Gastrocnemius medialis (tissue), 4 donors: Measurements from ENCODE around the gene SOX30. TPM values are rescaled to one million over a fixed set of nuclear protein-coding genes. Genes with fewer than 3 reads are reported as not detected.
"Not testable (repeated sequence)": the region's sequence is repeated elsewhere in the genome, so short reads cannot be mapped to it uniquely, and the experiment has no call there.

Experiments used
- ATAC-seq, 2 donors: fragments of 150-250 bp; one replicate each; pipeline ENCODE4 v1.9.1; 2016
- DNase-seq, 2 donors: peaks; one replicate each; pipeline ENCODE4 v3.0.0-alpha.2; 2019
- H3K27ac ChIP-seq, 4 donors: fragments of 200-600 bp; sonication (generic); 1 replicate in 1 of 4; 2 replicates in 3 of 4; pipeline ENCODE4 v1.5.1; 2016 to 2018; ENCODE audit warnings: mild to moderate bottlenecking in 2 of 4, moderate library complexity in 1 of 4
- H3K27me3 ChIP-seq, 3 donors: fragments of 200-600 bp; sonication (generic) in 2 of 3; 1 replicate in 1 of 3; 2 replicates in 2 of 3; pipeline versions ENCODE4 v1.5.1 to v1.6.0; 2016 to 2019; ENCODE audit warnings: mild to moderate bottlenecking in 1 of 3, moderate library complexity in 1 of 3
- H3K36me3 ChIP-seq, 2 donors: fragments of 200-600 bp; sonication (generic) in 1 of 2; one replicate each; pipeline ENCODE4 v1.5.1; 2017 to 2018
- H3K4me1 ChIP-seq, 2 donors: fragments of 200-600 bp; sonication (generic) in 1 of 2; one replicate each; pipeline ENCODE4 v1.5.1; 2016 to 2017; ENCODE audit warnings: mild to moderate bottlenecking in 2 of 2
- H3K4me3 ChIP-seq, 4 donors: fragments of 200-600 bp; sonication (generic) in 3 of 4; 1 replicate in 1 of 4; 2 replicates in 3 of 4; pipeline ENCODE4 v1.5.1; 2016 to 2019; ENCODE audit warnings: mild to moderate bottlenecking in 2 of 4
- H3K9me3 ChIP-seq, 3 donors: fragments of 200-600 bp; sonication (generic) in 2 of 3; 1 replicate in 1 of 3; 2 replicates in 2 of 3; pipeline ENCODE4 v1.5.1; 2016 to 2019
- POLR2A ChIP-seq, 2 donors: fragments of 450-650 bp; IDR thresholded peaks; one replicate each; pipeline ENCODE4 v1.6.1; 2017; ENCODE audit warnings: antibody characterized with exemption in 2 of 2, mild to moderate bottlenecking in 2 of 2, moderate library complexity in 2 of 2
- in situ Hi-C, 4 donors: fragments of 200-750 bp; cut with MboI; loops; one replicate each; pipeline versions ENCODE4 v1.15.0 to v1.8.0; 2017; ENCODE audit warnings: low sequenced_read_pairs in 4 of 4
- intact Hi-C: fragments of 100-400 bp; cut with DNase I; formaldehyde crosslinking; loops from one replicate; pipeline ENCODE4 v1.15.1; 2023; ENCODE audit warnings: low total_unique reads
- total RNA-seq, 4 donors: library from RNA; depleted of rRNA; stranded (reverse); fragments of >200 nt; gene quantifications; one replicate each; pipeline versions ENCODE4 v1.1.0 to v1.2.3, GENCODE V29; 2016
- TF ChIP-seq, protein P1 (sequence below), 5 experiments: fragments of 450-650 bp in 3 of 5; fragments of 200-600 bp in 2 of 5; sonication (generic) in 2 of 5; IDR thresholded peaks in 4 of 5; conservative IDR thresholded peaks in 1 of 5; 1 replicate in 4 of 5; 2 replicates in 1 of 5; pipeline ENCODE4 v1.5.1; 2016 to 2019; ENCODE audit warnings: antibody characterized with exemption in 5 of 5, mild to moderate bottlenecking in 3 of 5, moderate library complexity in 3 of 5

The SOX30 gene
- total RNA-seq: not detected

DNA sequence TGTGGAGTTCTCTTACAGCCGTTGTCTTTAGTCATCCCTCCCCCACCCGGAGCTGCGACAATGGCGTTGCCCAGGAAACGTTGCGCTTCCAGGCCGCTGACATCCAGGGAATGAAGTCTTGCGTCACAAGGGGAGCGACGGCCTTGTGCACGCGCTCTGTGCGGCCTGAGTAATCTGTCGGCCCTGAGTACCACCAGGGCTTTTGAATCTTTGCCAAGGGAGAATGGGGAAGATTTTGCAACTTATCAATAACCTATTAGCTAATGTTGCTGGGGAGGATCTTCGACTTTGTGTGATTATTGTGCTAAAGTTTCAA, at the start of gene SOX30:
TSS of gene SOX30 (minus strand) at position 62 of the 316 bp plus-strand sequence. CDS start 360 bp downstream, outside the sequence.
- DNase-seq (no peak), ATAC-seq (no peak)
- Histone ChIP-seq H3K4me1 (no peaks in the 10 kb centered on the region), H3K9me3 (peaks cover 0 to 5% (median 0%) of the 10 kb centered on the region in 3 donors), H3K27ac (no peak within 1 kb of the TSS), H3K4me3 (peak within 1 kb of the TSS; percentile 33 to 43 (median 38)), H3K36me3 (no peaks in the 10 kb centered on the region), H3K27me3 (peaks cover 7 to 14% (median 7%) of the 10 kb centered on the region in 3 donors)
- TF ChIP-seq POLR2A (IDR thresholded peaks at IDR 0.05): no peak
- TF ChIP-seq, protein P1, sequence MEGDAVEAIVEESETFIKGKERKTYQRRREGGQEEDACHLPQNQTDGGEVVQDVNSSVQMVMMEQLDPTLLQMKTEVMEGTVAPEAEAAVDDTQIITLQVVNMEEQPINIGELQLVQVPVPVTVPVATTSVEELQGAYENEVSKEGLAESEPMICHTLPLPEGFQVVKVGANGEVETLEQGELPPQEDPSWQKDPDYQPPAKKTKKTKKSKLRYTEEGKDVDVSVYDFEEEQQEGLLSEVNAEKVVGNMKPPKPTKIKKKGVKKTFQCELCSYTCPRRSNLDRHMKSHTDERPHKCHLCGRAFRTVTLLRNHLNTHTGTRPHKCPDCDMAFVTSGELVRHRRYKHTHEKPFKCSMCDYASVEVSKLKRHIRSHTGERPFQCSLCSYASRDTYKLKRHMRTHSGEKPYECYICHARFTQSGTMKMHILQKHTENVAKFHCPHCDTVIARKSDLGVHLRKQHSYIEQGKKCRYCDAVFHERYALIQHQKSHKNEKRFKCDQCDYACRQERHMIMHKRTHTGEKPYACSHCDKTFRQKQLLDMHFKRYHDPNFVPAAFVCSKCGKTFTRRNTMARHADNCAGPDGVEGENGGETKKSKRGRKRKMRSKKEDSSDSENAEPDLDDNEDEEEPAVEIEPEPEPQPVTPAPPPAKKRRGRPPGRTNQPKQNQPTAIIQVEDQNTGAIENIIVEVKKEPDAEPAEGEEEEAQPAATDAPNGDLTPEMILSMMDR (IDR thresholded peaks at IDR 0.05 in 4 of 5, conservative IDR thresholded peaks at IDR 0.05 in 1 of 5): no peak
- intact Hi-C loops (no loop called here), in situ Hi-C loops (no loop called here)

DNA sequence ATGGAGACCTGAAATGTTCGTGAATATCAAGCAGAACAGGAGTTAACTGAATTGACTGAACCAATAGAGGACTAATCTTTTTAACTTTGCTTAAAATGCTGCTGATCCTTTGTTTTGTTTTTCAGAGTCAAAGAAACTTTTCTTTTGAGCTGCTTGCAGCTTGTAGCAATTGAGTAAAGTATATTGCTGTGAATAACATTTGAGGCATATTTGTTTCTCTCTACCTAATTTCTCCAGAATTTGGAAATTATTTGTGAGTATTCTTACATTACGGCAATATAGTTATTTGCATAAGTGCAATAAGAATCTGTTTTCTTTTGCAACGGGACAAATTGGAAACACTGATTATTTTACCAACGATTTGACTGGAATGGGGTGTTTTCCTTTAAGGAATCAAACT, 46.4 kb upstream of the SOX30 start:
- H3K4me1 ChIP-seq, H3K27ac ChIP-seq, DNase-seq, in situ Hi-C loops, H3K36me3 ChIP-seq, H3K27me3 ChIP-seq, intact Hi-C loops, ATAC-seq, H3K9me3 ChIP-seq, H3K4me3 ChIP-seq: not testable (repeated sequence)

DNA sequence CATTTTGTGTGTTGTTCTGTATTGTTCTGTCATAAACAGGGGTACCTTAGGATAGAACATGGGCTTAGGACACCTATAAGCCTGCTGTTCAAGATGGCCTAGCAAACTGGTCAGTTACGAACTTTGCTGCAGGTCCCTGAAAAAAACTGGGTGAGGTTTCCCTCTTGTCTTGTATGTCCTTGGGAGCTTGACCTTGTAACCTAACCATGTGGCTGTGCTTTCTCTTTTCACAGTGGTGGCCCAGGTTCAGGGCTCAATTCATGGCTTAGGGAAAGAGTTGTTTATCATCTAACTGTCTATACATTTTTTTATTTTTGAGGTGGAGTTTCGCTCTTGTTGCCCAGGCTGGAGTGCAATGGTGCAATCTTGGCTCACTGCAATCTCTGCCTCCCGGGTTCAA, 43.9 kb upstream of the SOX30 start:
- H3K27me3 ChIP-seq, H3K36me3 ChIP-seq, H3K4me3 ChIP-seq, H3K9me3 ChIP-seq, in situ Hi-C loops, H3K27ac ChIP-seq, ATAC-seq, DNase-seq, intact Hi-C loops, H3K4me1 ChIP-seq: not testable (repeated sequence)

DNA sequence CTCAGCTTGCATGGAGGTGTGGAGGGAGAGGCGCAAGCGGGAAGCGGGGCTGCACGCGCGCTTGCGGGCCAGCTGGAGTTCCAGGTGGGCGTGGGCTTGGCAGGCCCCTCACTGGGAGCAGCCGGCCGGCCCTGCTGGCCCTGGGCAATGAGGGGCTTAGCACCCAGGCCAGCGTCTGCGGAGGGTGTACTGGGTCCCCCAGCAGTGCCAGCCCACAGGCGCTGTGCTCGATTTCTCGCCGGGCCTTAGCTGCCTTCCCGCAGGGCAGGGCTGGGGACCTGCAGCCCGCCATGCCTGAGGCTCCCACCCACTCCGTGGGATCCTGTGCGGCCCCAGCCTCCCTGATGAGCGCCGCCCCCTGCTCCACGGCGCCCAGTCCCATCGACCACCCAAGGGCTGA, 41.6 kb upstream of the SOX30 start:
- ATAC-seq, DNase-seq, H3K27me3 ChIP-seq, H3K9me3 ChIP-seq, H3K4me1 ChIP-seq, H3K4me3 ChIP-seq, in situ Hi-C loops, H3K36me3 ChIP-seq, intact Hi-C loops, H3K27ac ChIP-seq: not testable (repeated sequence)

DNA sequence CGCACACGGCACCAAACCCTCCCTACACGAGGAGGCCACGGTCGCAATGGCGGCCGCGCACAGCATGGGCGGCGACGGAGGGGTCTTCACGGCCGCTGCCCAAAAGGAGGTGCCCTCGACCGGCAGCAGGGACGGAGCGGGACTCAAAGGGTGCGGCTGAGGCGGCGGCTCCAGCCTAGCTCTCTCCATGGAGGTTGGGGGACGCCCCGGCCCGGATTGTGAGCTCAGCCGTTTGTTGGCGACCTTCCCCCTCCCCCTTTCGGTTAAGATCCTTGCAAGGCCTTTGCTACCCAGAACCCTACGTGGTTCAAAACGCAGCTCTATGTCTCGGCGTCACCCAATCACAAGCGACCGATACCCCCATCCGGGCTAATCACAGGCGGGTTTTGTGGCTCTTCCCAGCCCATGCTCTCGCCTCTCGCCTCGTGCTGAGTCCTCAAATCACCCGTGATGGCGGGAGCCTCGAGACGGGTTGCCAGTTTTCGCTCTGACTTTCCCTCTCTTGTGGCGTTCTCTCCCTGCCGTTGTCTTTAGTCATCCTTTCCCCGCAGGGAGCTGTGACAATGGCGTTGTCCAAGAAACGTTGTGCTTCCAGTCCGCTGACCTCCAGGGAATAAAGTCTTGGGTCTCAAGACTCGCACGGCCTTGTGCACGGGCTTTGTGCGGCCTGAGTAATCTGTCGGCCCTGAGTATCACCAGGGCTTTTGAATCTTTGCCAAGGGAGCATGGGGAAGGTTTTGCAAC, 38.6 kb upstream of the SOX30 start:
- H3K4me3 ChIP-seq: no peak overlapping the region
- ATAC-seq: no peak
- intact Hi-C loops: no loop called here

DNA sequence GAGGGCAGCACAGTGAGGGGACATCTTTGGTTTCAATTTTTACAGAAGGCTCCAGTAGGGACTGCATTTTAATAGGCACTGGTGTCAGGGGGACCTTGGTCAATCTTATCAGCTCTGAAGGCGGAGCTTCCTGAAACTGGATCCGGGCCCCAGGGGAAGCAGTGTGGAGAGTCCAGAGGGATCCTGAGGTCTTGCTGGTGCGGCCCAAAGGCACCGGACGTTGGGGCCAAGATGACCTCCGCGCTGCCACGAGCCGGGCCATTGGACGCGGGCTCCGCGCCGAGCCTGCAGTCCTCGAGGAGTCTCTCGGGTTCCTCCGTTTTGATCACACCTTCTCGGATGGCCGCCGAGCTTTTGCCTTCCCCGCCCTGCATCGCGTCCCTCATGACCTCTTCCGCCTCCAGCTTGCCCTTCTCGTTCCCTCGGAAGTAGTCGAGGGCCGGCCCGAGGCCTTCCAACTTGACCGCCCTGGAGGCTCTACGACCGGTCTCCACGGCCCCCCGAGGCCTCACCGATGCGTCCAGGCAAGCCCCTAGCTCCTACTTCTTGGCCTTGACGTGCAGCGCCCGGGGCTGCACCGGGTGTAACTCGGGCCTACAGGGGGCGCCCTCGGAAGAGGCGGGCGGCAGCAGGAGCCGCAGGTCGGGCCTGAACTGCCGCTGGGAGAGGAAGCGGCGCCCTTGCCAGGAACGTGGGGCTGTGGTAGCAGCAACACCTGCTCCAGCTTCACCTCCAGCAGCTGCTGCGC, 37.9 kb upstream of the SOX30 start:
- no peaks in the 10 kb centered on the region for H3K27me3 ChIP-seq
- no peak for ATAC-seq
- in situ Hi-C loops: no loop called here

More for the DNA sequence above, 38.6 kb upstream of the SOX30 start:
- in situ Hi-C loops: no loop called here
- no peaks in the 10 kb centered on the region for H3K4me1 ChIP-seq
- no peaks in the 10 kb centered on the region for H3K9me3 ChIP-seq
- no peak overlapping the region for H3K27ac ChIP-seq
- DNase-seq: no peak
- no peaks in the 10 kb centered on the region for H3K27me3 ChIP-seq
- TF ChIP-seq POLR2A (IDR thresholded peaks at IDR 0.05): no peak
- TF ChIP-seq, protein P1 (IDR thresholded peaks at IDR 0.05 in 4 of 5, conservative IDR thresholded peaks at IDR 0.05 in 1 of 5): no peak
- H3K36me3 ChIP-seq: no peaks in the 10 kb centered on the region

More for the DNA sequence above, 37.9 kb upstream of the SOX30 start:
- Histone ChIP-seq H3K9me3 (no peaks in the 10 kb centered on the region), H3K36me3 (no peaks in the 10 kb centered on the region), H3K4me3 (no peak overlapping the region), H3K27ac (no peak overlapping the region), H3K4me1 (no peaks in the 10 kb centered on the region)
- TF ChIP-seq POLR2A (IDR thresholded peaks at IDR 0.05): no peak
- TF ChIP-seq, protein P1 (IDR thresholded peaks at IDR 0.05 in 4 of 5, conservative IDR thresholded peaks at IDR 0.05 in 1 of 5): no peak
- DNase-seq: no peak
- intact Hi-C loops: no loop called here
